ENCODE results near the gene ZNF189. TPM values are rescaled to one million over a fixed set of nuclear protein-coding genes. Genes with fewer than 3 reads are reported as not detected.

ZNF189 gene
- total and polyA plus RNA-seq, 11 donors = 10.0 to 34.6 (median 19.3) TPM

GRCh38 chr9:101366038-101366756, 32.5 kb upstream of the ZNF189 start:
- Histone ChIP-seq H3K27ac (no peak overlapping the region), H3K27me3 (no peaks in the 10 kb centered on the region), H3K4me1 (no peaks in the 10 kb centered on the region), H3K4me3 (no peak overlapping the region), H3K9me3 (no peaks in the 10 kb centered on the region), H3K36me3 (no peaks in the 10 kb centered on the region)
- no peak for DNase-seq
- intact Hi-C loops (cut with DNase I) = no loop called here
- TF ChIP-seq CTCF (IDR thresholded peaks at IDR 0.05) (no peak), POLR2A (IDR thresholded peaks at IDR 0.05) (no peak)
- no peak for ATAC-seq
- 55 to 68% (median 61%) methylated on average over 5 of the region's 5 CpGs for WGBS, 4 donors

DNA sequence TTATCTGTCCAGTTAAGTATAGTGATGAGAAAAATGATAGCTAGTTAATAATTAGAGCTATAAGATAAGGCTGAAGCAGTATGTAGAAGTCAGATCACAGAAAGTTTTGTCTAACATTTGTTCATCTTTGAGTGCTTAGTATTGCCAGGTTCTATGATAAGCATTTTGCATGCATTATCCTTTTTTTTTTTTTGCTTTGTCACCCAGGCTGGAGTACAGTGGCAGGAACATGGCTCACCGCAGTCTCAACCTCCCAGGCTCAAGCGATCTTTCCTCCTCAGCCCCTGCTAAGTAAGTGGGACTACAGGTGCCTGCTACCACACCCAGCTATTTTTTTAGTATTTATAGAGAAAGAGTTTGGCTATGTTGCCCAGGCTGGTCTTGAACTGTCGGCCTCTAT, 31.3 kb upstream of the ZNF189 start:
- no peak overlapping the region for H3K4me3 ChIP-seq
- intact Hi-C loops (cut with DNase I) = no loop called here
- ATAC-seq (no peak), DNase-seq (no peak)
- H3K4me1 ChIP-seq = no peaks in the 10 kb centered on the region
- 93 to 98% (median 96%) methylated on average over 3 of the region's 3 CpGs for WGBS, 4 donors
- no peaks in the 10 kb centered on the region for H3K27me3 ChIP-seq
- peaks cover 0 to 2% (median 0%) of the 10 kb centered on the region in 12 donors for H3K9me3 ChIP-seq
- TF ChIP-seq POLR2A (IDR thresholded peaks at IDR 0.05) (no peak), CTCF (IDR thresholded peaks at IDR 0.05) (no peak)
- H3K36me3 ChIP-seq = no peaks in the 10 kb centered on the region
- no peak overlapping the region for H3K27ac ChIP-seq

GRCh38 chr9:101369286-101369685, 29.4 kb upstream of the ZNF189 start:
- intact Hi-C loops (cut with DNase I) = no loop called here
- no peaks in the 10 kb centered on the region for H3K4me1 ChIP-seq
- H3K9me3 ChIP-seq = peaks cover 0 to 2% (median 0%) of the 10 kb centered on the region in 12 donors
- no peaks in the 10 kb centered on the region for H3K36me3 ChIP-seq
- no peaks in the 10 kb centered on the region for H3K27me3 ChIP-seq
- DNase-seq = no peak
- no peak overlapping the region for H3K27ac ChIP-seq
- WGBS, 4 donors = 64 to 78% (median 66%) methylated on average over 2 of the region's 2 CpGs
- TF ChIP-seq CTCF (IDR thresholded peaks at IDR 0.05) (no peak), POLR2A (IDR thresholded peaks at IDR 0.05) (no peak)
- no peak for ATAC-seq
- no peak overlapping the region for H3K4me3 ChIP-seq

- intact Hi-C loops (cut with DNase I) = no loop called here
- DNase-seq (no peak), ATAC-seq (no peak)
- H3K4me1 ChIP-seq = no peaks in the 10 kb centered on the region
- H3K27ac ChIP-seq = no peak overlapping the region
- no peaks in the 10 kb centered on the region for H3K27me3 ChIP-seq
- TF ChIP-seq POLR2A (IDR thresholded peaks at IDR 0.05) = no peak
- TF ChIP-seq CTCF (IDR thresholded peaks at IDR 0.05) = no peak
- H3K36me3 ChIP-seq = no peaks in the 10 kb centered on the region
- WGBS, 4 donors = 72 to 83% (median 73%) methylated on average over 2 of the region's 2 CpGs
- peaks cover 0 to 2% (median 0%) of the 10 kb centered on the region in 12 donors for H3K9me3 ChIP-seq
- no peak overlapping the region for H3K4me3 ChIP-seq
Observed at GRCh38 chr9:101369884-101370531, 28.6 kb upstream of the ZNF189 start.

All from heart left ventricle (tissue), 16 donors.